Omental fat pad (tissue), 4 donors: ENCODE measurements around the gene RPL14. TPM values are rescaled to one million over a fixed set of nuclear protein-coding genes. Genes with fewer than 3 reads are reported as not detected.

Experiments
- ATAC-seq: fragments of 150-250 bp; one replicate; pipeline ENCODE4 v1.9.1; 2016; ENCODE audit warnings: mild to moderate bottlenecking, moderate library complexity; ENCODE audit not compliant: low FRiP score
- DNase-seq: peaks from one replicate; pipeline ENCODE4 v3.0.0-alpha.2; 2019; ENCODE audit warnings: low spot score
- total RNA-seq, 4 donors: library from RNA; depleted of rRNA; stranded (reverse); fragments of >200 nt; gene quantifications; one replicate each; pipeline ENCODE4 v1.1.0, GENCODE V29; 2016
- TF ChIP-seq, protein P1 (sequence below), 3 donors: fragments of 450-650 bp; IDR thresholded peaks; one replicate each; pipeline ENCODE4 v1.5.1; 2016 to 2017; ENCODE audit warnings: antibody characterized with exemption in 3 of 3, mild to moderate bottlenecking in 3 of 3, moderate library complexity in 2 of 3

Gene RPL14
- total RNA-seq, 4 donors from 2014 or later: 320 to 423 (median 382) TPM

DNA sequence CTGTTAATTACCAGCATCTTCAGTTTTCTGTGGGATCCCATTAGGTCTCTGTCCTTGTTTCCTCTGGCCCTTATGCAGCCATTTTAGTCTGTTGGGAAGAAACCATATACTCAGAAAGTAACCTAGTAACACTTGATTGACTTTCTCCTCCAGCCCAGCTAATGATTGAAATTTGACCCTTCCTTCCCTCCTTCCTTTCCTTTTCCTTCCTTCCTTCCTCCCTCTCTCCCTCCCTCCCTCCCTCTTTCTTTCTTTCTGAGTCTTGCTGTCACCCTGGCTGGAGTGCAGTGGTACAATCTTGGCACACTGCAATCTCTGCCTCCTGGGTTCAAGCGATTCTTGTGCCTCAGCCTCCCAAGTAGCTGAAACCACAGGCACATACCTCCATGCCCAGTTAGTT, 42.8 kb downstream of the RPL14 start:
- TF ChIP-seq, protein P1, sequence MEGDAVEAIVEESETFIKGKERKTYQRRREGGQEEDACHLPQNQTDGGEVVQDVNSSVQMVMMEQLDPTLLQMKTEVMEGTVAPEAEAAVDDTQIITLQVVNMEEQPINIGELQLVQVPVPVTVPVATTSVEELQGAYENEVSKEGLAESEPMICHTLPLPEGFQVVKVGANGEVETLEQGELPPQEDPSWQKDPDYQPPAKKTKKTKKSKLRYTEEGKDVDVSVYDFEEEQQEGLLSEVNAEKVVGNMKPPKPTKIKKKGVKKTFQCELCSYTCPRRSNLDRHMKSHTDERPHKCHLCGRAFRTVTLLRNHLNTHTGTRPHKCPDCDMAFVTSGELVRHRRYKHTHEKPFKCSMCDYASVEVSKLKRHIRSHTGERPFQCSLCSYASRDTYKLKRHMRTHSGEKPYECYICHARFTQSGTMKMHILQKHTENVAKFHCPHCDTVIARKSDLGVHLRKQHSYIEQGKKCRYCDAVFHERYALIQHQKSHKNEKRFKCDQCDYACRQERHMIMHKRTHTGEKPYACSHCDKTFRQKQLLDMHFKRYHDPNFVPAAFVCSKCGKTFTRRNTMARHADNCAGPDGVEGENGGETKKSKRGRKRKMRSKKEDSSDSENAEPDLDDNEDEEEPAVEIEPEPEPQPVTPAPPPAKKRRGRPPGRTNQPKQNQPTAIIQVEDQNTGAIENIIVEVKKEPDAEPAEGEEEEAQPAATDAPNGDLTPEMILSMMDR (IDR thresholded peaks at IDR 0.05): no peak
- DNase-seq (no peak), ATAC-seq (no peak)

DNA sequence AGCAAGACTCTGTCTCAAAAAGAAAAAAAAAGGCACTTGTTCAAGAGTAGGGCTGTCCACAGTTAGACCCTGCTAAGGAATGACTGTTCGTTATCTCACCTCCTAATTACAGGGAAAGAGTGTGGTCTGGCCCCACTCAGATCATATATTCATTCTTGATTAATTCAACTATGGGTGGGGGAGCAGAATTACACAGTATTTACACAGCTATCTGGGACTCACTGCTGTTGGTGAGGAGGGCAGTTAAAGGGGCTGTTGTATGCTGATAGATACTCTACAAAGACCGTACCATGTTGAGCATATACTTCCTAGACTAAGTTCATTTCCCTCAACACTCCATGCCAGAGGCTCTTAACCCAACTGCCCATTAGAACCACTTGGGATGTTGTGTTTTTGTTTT, 44.9 kb downstream of the RPL14 start:
- DNase-seq: no peak
- no peak for ATAC-seq
- TF ChIP-seq, protein P1 (IDR thresholded peaks at IDR 0.05): no peak

DNA sequence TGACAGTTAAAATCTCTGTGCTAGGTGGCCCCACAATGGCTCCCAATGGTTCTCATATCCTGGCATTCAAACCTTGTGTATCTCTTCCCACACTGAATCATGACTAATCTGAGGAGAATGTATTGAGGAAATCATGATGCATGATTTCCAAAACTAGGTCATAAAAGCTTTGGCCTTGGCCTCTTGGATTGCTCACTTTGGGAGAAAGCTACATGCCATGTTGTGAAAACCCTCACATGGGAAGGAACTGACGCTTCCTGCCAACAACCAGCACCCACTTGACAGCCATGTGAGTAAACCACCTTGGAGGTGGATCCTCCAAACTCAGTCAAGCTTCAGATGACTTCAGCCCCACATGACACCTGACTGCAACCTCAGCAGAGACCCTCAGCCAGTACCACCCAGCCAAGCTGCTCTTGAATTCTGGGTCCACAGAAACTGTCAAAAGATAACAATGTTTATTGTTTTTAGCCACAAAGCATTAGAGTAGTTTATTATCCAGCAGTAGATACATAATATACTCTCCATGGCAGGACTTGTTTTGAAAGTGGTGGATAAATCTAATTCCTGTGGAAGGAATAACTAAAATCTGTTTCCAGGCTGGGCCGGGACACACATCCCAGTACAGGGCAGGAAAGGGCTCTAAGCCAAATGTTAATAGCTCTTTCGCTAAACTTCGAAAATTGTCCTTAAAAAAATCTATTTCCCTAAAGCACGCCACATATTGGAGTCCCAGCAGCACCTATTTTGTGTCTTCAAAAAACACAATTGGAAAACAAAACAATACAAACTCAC, 47.7 kb downstream of the RPL14 start:
- DNase-seq (no peak), ATAC-seq (peak; percentile 89)
- TF ChIP-seq, protein P1 (IDR thresholded peaks at IDR 0.05): no peak

DNA sequence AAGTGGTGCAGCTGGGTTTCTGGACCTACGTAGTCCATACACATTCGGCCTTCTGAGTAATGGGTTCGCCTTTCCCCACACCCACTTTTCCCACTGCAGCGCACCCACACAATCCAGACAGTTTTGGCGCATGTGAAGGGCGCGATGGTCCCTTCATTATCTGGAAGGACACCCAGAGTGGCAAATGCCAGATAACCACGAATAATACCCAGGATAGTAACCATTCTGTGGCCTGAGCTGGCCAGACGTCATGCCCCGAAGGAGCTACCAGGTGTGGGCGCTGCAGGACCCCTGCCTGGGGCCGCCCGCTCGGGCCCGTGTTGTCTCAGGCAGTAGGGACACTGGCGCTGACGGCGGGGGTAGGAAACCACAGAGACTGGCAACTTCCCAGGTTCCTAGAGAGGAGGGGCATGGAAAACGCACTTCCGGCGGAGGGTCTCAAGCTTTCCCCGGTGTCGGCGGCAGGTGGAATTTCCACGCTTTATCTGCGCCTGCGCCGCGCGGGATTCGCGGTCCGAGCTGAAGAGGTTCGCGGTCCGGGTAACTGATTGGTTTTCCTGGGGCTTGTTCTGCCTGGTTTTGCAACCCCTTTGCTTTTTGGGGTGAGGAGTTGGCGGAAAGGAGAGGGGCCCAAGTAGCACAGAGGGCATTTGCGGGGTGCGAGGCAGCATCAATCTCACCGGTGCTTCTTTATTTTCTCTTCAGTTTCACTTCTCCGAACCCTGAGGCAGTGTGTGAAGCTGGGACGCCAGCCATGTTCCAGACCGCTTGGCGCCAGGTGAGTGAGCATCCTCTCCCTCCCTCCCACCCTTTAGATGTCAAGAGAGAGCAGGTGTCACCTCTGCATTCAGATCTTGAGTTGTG, 48.7 kb downstream of the RPL14 start, which contains the start of gene ZNF620:
ZNF620 (plus strand) TSS at position 441 of the 864 bp plus-strand sequence; CDS start at position 755, 314 bp downstream.
- peak; percentile 78 for ATAC-seq
- peak; percentile 42 for DNase-seq
- TF ChIP-seq, protein P1 (IDR thresholded peaks at IDR 0.05): no peak

DNA sequence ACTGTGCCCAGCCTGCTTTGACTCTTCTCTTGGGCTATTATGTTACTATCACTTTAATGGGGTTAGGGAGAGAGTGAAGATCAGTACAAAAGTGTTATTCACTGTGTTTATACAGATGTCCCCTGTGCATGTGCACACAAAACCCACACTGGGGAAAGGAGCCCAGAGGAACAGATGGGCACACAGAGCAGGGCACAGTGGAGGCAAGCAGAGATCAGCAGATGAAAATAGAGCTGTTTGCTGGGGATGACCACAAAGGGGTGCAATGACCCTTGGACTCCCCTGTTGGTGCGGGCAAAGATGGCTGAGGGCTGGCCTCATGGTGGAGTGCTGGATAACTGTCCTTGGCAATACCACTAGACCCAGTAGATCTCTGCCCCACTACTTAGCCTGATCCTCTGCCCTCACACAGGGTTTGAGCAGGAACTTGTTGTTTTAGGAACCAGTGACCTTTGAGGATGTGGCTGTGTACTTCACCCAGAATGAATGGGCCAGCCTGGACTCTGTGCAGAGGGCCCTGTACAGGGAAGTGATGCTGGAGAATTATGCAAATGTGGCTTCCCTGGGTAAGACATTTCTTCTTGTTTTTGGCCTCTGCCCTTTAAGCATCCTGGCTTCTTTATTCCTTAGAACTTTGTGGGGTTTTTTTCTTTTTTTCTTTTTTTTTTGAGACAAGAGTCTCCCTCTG, 54.0 kb downstream of the RPL14 start:
- DNase-seq (no peak), ATAC-seq (no peak)
- TF ChIP-seq, protein P1 (IDR thresholded peaks at IDR 0.05): no peak

DNA sequence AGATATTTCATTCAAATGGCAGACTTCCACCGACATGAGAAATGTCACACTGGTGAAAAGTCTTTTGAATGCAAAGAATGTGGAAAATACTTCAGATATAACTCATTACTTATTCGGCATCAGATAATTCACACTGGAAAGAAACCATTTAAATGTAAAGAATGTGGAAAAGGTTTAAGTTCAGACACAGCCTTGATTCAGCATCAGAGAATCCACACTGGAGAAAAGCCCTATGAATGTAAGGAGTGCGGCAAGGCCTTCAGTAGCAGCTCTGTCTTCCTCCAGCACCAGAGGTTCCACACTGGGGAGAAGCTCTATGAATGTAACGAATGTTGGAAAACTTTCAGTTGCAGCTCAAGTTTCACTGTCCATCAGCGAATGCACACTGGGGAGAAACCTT, 59.1 kb downstream of the RPL14 start:
- ATAC-seq (no peak), DNase-seq (no peak)
- TF ChIP-seq, protein P1 (IDR thresholded peaks at IDR 0.05): no peak
